Kidney epithelial cell (primary cell): ENCODE data around the gene SULT2B1. TPM values are rescaled to one million over a fixed set of nuclear protein-coding genes. Genes with fewer than 3 reads are reported as not detected.
"Not testable (repeated sequence)": the region's sequence is repeated elsewhere in the genome, so short reads cannot be mapped to it uniquely, and the experiment has no call there.

Experiments used
- DNase-seq: peaks from one replicate; pipeline ENCODE4 v3.0.0-alpha.2; 2010; ENCODE audit warnings: low read depth
- H3K27me3 ChIP-seq: 2 replicates; pipeline ENCODE4 v1.6.0; 2011; ENCODE audit warnings: low read length; ENCODE audit not compliant: control insufficient read depth, insufficient read depth
- H3K36me3 ChIP-seq: 2 replicates; pipeline ENCODE4 v1.5.1; 2011; ENCODE audit warnings: low read length; ENCODE audit not compliant: control insufficient read depth, insufficient read depth
- H3K4me3 ChIP-seq: 2 replicates; pipeline ENCODE4 v1.5.1; 2011; ENCODE audit warnings: low read depth, mild to moderate bottlenecking, control low read depth, low read length
- total RNA-seq: library from RNA; depleted of rRNA; stranded (reverse); fragments of >200 nt; gene quantifications from 2 replicates; pipeline ENCODE4 v1.2.3, GENCODE V29; 2015
- TF ChIP-seq, protein P1 (sequence below): IDR thresholded peaks from 2 replicates; pipeline ENCODE4 v1.5.1; 2011; ENCODE audit warnings: mild to moderate bottlenecking, moderate library complexity, low read length, control low read depth, inconsistent platforms; ENCODE audit not compliant: insufficient read depth, poor library complexity, severe bottlenecking

SULT2B1 gene
- total RNA-seq, 1 donor from 2014 or later: 0.50 TPM

DNA sequence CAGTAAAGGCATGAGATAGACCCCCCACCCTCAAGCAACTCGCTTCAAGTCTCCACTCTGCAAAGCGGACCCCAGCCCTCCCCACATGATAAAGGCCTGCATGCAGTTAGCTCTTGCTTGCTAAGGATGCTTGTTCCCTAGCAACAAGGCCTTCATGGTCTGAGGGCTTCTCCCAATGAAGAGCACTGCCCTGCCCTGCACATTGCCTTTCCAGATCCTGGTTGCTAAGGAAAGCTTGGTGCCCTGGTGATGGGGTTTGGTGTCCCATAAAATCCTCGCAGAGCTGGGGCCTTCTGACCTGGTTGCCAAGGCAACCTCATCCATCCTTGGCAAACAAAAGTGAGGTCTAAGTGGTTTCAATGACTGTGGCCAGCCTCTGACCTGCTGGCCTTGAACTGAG is 79.3 kb downstream of the SULT2B1 start:
- Histone ChIP-seq H3K4me3 (no peak overlapping the region), H3K36me3 (no peaks in the 10 kb centered on the region), H3K27me3 (no peaks in the 10 kb centered on the region)
- no peak for DNase-seq
- TF ChIP-seq, protein P1, sequence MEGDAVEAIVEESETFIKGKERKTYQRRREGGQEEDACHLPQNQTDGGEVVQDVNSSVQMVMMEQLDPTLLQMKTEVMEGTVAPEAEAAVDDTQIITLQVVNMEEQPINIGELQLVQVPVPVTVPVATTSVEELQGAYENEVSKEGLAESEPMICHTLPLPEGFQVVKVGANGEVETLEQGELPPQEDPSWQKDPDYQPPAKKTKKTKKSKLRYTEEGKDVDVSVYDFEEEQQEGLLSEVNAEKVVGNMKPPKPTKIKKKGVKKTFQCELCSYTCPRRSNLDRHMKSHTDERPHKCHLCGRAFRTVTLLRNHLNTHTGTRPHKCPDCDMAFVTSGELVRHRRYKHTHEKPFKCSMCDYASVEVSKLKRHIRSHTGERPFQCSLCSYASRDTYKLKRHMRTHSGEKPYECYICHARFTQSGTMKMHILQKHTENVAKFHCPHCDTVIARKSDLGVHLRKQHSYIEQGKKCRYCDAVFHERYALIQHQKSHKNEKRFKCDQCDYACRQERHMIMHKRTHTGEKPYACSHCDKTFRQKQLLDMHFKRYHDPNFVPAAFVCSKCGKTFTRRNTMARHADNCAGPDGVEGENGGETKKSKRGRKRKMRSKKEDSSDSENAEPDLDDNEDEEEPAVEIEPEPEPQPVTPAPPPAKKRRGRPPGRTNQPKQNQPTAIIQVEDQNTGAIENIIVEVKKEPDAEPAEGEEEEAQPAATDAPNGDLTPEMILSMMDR: no peak

GRCh38 chr19:48632286-48632685 is 80.3 kb downstream of the SULT2B1 start:
- H3K4me3 ChIP-seq, DNase-seq, H3K27me3 ChIP-seq, H3K36me3 ChIP-seq: not testable (repeated sequence)

GRCh38 chr19:48632692-48633147 is 80.7 kb downstream of the SULT2B1 start:
- no peak for DNase-seq

DNA sequence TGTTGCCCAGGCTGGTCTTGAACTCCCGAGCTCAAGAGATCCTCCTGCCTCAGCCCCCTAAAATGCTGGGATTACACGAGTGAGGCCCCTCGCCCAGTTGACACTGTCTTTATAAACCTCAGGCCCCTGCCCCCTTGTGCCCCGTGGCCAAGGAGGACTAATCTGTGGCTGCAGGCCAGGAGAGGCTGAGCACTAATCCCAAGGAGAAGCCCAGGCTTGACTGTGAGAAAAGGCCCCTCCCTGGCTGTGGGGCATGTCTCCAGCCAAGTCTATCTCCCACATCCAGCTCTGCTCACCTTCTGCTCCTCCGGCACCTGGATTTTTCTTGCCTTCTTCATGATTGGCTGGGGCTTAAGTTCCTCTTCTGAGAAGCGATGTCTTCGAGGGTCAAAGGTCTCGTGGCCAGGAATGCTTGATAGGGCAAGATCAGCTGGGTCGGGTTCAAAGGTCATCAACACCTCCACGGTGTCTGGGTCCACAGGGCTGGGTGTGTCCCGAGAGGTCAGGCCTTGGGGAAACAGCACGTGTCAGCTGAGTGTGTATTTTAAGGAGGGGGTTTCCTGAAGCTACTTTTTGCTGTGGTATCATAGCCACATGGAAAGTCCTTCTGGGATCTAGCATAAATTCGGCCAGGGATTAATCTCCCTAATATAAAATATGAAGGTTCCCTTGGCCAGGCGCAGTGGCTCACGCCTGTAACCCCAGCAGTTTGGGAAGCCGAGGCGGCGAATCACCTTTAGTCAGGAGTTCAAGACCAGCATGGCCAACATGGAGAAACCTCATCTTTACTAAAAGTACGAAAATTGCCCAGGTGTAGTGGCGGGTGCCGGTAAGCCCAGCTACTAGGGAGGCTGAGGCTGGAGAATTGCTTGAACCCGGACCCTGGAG is 81.4 kb downstream of the SULT2B1 start:
- no peaks in the 10 kb centered on the region for H3K27me3 ChIP-seq
- TF ChIP-seq, protein P1: no peak
- no peak for DNase-seq
- no peaks in the 10 kb centered on the region for H3K36me3 ChIP-seq
- H3K4me3 ChIP-seq: no peak overlapping the region

More at GRCh38 chr19:48632692-48633147, 80.7 kb downstream of the SULT2B1 start:
- Histone ChIP-seq H3K4me3 (no peak overlapping the region), H3K27me3 (no peaks in the 10 kb centered on the region), H3K36me3 (no peaks in the 10 kb centered on the region)
- TF ChIP-seq, protein P1: no peak

GRCh38 chr19:48634036-48634342 is 82.0 kb downstream of the SULT2B1 start:
- TF ChIP-seq, protein P1: no peak
- H3K4me3 ChIP-seq: no peak overlapping the region
- H3K27me3 ChIP-seq: no peaks in the 10 kb centered on the region
- DNase-seq: no peak
- no peaks in the 10 kb centered on the region for H3K36me3 ChIP-seq

DNA sequence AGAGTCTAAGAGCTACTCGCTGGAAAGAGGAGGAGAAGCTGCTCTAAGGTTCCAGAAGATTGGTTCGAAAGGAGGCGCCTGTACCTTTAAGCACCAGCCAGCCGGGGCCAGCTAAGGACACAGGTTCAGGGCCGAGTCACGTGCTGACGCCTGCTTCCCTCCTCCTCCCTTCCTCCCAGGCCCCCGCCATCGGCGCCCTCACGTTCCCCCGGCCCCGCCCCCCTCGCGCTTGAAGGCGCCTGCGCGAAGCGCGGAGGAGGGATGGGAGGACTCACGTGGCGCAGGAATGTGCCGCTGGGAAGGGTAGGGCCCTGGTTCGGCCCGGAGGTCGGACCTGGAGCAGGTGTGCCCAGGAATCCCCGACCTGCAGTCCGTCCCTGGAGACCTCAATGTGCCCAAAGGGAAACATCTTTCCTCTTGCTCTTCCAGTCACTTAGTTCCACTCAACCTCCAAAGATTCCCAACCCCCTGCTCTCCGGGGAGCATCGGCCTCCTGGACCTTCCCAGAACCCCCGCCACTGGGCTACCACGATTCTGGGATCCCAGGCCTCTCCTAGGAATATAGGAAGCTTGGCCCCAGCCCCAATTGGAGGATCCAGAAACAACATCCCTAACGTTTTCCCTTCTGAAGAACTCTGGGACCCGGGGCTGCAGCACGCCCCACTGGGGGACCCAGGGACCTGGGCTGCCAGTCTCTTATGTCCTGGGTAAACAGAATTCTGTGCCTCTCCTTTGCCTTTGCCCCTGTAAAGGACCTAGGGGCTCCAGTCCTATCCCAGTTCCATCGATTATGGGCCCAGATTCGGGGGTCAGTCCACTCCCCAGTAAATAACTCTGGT is 82.7 kb downstream of the SULT2B1 start:
- Histone ChIP-seq H3K27me3 (peaks cover 3% of the 10 kb centered on the region), H3K4me3 (no peak overlapping the region), H3K36me3 (no peaks in the 10 kb centered on the region)
- peak; percentile 85 for DNase-seq
- TF ChIP-seq, protein P1: no peak
